Stimulated activated CD8-positive, alpha-beta memory T cell treated with anti-CD3 and anti-CD28 coated beads, Interleukin-2, amount 100 ng/mL, for 1 hour (primary cell): Measurements from ENCODE around the gene DARS2.

Experiments used
- DNase-seq, 2 donors: peaks; one replicate each; pipeline ENCODE4 v3.0.0-alpha.2; 2020; ENCODE audit warnings: low read depth in 2 of 2

Gene DARS2

GRCh38 chr1:173887627-173888026, 63.2 kb downstream of the DARS2 start:
- no peak for DNase-seq

DNA sequence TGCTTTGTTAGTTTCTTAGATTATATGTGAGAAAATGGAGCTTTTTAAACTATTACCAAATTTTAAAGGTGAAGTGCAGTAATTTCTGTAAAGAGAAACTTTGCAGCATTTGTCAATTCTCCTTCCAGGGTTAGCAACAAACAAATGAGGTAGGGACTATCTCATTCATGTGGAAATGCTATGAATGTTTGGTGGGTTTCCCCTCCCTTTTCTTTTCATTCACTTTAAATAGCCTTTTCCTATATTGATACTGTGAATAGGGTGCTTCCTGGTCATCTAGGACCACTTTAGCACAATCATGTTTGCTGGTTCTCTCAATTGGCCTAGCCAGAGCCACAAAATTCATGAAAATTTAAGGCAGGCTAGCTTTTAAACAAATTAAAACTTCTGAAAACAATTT, 64.3 kb downstream of the DARS2 start:
- DNase-seq = no peak

GRCh38 chr1:173889885-173890284, 65.4 kb downstream of the DARS2 start:
- no peak for DNase-seq

DNA sequence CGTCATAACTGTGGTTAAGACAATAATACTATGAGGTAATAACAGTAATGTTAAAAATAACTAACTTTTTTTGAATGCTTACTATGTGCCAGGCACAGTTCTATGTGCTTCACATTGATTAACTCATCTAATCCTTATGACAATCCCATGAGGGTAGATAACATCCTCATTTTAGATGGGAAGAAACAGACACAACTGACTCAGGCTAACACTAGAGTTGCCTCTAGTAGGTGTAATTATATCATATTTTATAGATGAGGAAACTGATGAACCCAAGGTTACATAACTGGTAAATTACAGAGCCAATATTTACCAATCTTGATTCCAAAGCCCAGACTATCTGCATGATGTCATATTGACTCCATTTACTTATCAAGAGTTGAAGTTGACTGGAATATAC, 69.1 kb downstream of the DARS2 start:
- no peak for DNase-seq

GRCh38 chr1:173894189-173894588, 69.7 kb downstream of the DARS2 start:
- no peak for DNase-seq

- no peak for DNase-seq
These were observed 76.0 kb downstream of the DARS2 start for GRCh38 chr1:173900427-173900826.

DNA sequence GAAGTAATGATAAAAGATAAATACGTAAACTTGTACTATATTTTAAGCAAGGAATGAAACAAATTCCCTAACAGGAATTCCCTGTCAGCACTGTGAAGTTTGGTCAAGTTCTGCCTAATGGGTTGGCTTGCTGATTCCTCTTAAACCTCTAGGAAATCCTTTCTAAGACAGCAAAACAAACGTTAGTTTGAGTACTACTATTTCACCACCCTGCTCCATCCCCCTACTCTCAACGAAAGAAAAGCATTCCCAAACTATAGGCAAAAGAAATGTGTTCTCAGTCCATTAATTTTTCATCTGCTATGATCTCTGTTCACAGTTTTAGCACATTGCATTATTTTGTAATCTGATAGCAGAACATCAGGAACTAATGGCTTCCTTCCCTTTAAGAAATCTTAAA, 76.5 kb downstream of the DARS2 start:
- DNase-seq = no peak

GRCh38 chr1:173903827-173904531, 79.5 kb downstream of the DARS2 start:
- DNase-seq = no peak
